ENCODE measurements around the gene VCX2.

GRCh38 chrX:8192276-8192675 is 21.2 kb upstream of the VCX2 start:
- TF ChIP-seq ZNF274 (IDR thresholded peaks at IDR 0.05; ENCODE audit: low read depth, low read length) = no peak
- TF ChIP-seq YY1 (IDR thresholded peaks at IDR 0.05; ENCODE audit: insufficient read depth, insufficient read length) = no peak
- no peak for TF ChIP-seq SUZ12 (IDR thresholded peaks at IDR 0.05; ENCODE audit: extremely low read depth, insufficient read depth, insufficient read length)
